ENCODE results near the gene GPAT2.
"Not testable (repeated sequence)": the region's sequence is repeated elsewhere in the genome, so short reads cannot be mapped to it uniquely, and the experiment has no call there.

DNA sequence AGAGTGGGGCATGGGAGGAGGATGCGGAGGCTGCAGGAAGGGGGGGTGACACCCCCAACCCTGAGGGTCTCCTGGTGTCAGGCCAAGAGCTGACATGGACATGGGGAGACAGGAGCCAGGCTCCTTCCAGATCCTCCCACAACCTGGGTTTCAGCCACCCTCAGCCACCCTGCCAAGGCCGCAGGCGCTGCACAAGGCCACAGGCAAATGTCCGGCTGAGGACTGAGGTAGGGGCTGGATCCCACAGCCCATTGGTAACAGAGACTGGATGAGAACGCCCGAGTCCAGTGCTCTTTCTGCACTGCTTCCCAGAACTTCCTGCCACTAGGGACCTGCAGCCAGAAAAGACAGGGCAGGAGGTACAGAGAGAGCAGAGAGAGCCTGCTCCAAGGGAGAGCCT is 24.7 kb upstream of the GPAT2 start:
- TF ChIP-seq, protein P1, sequence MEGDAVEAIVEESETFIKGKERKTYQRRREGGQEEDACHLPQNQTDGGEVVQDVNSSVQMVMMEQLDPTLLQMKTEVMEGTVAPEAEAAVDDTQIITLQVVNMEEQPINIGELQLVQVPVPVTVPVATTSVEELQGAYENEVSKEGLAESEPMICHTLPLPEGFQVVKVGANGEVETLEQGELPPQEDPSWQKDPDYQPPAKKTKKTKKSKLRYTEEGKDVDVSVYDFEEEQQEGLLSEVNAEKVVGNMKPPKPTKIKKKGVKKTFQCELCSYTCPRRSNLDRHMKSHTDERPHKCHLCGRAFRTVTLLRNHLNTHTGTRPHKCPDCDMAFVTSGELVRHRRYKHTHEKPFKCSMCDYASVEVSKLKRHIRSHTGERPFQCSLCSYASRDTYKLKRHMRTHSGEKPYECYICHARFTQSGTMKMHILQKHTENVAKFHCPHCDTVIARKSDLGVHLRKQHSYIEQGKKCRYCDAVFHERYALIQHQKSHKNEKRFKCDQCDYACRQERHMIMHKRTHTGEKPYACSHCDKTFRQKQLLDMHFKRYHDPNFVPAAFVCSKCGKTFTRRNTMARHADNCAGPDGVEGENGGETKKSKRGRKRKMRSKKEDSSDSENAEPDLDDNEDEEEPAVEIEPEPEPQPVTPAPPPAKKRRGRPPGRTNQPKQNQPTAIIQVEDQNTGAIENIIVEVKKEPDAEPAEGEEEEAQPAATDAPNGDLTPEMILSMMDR (IDR thresholded peaks at IDR 0.05): not testable (repeated sequence)
- not testable (repeated sequence) for TF ChIP-seq EP300, POLR2A (IDR thresholded peaks at IDR 0.05)
